WTC11 (cell line): ENCODE data around the gene ETV3.

ENCODE experiments used
- CBFB ChIP-seq: sonication (generic); formaldehyde crosslinking; IDR thresholded peaks from 2 replicates; pipeline ENCODE4 v1.8.1; 2022; ENCODE audit warnings: mild to moderate bottlenecking, low read depth, missing genetic modification reagents
- CREB1 ChIP-seq: sonication (generic); formaldehyde crosslinking; IDR thresholded peaks from 2 replicates; pipeline ENCODE4 v1.8.0; 2023; ENCODE audit warnings: mild to moderate bottlenecking, missing genetic modification reagents
- NR2C2 ChIP-seq: sonication (generic); formaldehyde crosslinking; IDR thresholded peaks from 2 replicates; pipeline ENCODE4 v1.8.0; 2022; ENCODE audit warnings: mild to moderate bottlenecking, missing genetic modification reagents
- ZBTB21 ChIP-seq: sonication (generic); formaldehyde crosslinking; IDR thresholded peaks from 2 replicates; pipeline ENCODE4 v1.8.1; 2023; ENCODE audit warnings: mild to moderate bottlenecking, missing genetic modification reagents, borderline replicate concordance
- ZNF416 ChIP-seq: fragments of 250-450 bp; sonication (Bioruptor Pico); IDR thresholded peaks from 2 replicates; pipeline ENCODE4 v1.9.0; 2021; ENCODE audit warnings: mild to moderate bottlenecking, inconsistent platforms
- TF ChIP-seq, protein P1 (sequence below): fragments of 200-600 bp; IDR thresholded peaks from 2 replicates; pipeline ENCODE4 v1.8.0; 2022; ENCODE audit warnings: antibody characterized with exemption
- TF ChIP-seq, protein P2 (sequence below): sonication (generic); formaldehyde crosslinking; IDR thresholded peaks from 2 replicates; pipeline ENCODE4 v1.8.0; 2022; ENCODE audit warnings: mild to moderate bottlenecking, missing genetic modification reagents
- TF ChIP-seq, protein P3 (sequence below): sonication (generic); formaldehyde crosslinking; IDR thresholded peaks from 2 replicates; pipeline ENCODE4 v1.8.0; 2022; ENCODE audit warnings: missing genetic modification reagents
- TF ChIP-seq, protein P4 (sequence below): sonication (generic); formaldehyde crosslinking; IDR thresholded peaks from 2 replicates; pipeline ENCODE4 v1.8.1; 2023; ENCODE audit warnings: mild to moderate bottlenecking, missing genetic modification reagents
- TF ChIP-seq, protein P5 (sequence below): sonication (generic); formaldehyde crosslinking; IDR thresholded peaks from 2 replicates; pipeline ENCODE4 v1.8.1; 2023; ENCODE audit warnings: mild to moderate bottlenecking, moderate library complexity, missing genetic modification reagents
- TF ChIP-seq, protein P6 (sequence below): sonication (generic); formaldehyde crosslinking; conservative IDR thresholded peaks from 2 replicates; pipeline ENCODE4 v1.8.1; 2023; ENCODE audit warnings: mild to moderate bottlenecking, low read depth, missing genetic modification reagents, moderate library complexity

DNA sequence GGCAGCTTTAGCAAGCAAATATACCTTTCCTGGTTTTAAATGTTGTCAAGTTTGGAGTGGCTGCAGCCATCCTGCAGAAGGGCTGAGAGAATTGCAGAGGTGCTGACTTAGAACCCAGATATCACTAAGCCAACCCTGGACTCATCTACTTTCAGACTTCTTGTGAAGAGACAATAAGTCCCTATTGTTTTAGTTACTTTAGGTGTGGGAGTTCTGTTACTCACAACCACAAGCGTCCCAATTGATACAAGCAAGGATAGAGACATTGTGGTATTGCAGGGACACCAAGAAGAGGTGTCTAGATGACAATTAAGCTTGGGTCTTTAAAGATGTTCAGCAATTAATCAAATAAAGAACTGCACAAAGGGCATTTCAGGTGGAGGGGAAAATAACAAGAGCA lies 8.8 kb upstream of the ETV3 start:
- no peak for TF ChIP-seq NR2C2 (CRISPR knock-in tag)
- TF ChIP-seq CBFB (CRISPR knock-in tag): no peak
- TF ChIP-seq, protein P1, sequence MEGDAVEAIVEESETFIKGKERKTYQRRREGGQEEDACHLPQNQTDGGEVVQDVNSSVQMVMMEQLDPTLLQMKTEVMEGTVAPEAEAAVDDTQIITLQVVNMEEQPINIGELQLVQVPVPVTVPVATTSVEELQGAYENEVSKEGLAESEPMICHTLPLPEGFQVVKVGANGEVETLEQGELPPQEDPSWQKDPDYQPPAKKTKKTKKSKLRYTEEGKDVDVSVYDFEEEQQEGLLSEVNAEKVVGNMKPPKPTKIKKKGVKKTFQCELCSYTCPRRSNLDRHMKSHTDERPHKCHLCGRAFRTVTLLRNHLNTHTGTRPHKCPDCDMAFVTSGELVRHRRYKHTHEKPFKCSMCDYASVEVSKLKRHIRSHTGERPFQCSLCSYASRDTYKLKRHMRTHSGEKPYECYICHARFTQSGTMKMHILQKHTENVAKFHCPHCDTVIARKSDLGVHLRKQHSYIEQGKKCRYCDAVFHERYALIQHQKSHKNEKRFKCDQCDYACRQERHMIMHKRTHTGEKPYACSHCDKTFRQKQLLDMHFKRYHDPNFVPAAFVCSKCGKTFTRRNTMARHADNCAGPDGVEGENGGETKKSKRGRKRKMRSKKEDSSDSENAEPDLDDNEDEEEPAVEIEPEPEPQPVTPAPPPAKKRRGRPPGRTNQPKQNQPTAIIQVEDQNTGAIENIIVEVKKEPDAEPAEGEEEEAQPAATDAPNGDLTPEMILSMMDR: no peak
- TF ChIP-seq, protein P2, sequence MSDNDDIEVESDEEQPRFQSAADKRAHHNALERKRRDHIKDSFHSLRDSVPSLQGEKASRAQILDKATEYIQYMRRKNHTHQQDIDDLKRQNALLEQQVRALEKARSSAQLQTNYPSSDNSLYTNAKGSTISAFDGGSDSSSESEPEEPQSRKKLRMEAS (CRISPR knock-in tag): no peak
- TF ChIP-seq, protein P3, sequence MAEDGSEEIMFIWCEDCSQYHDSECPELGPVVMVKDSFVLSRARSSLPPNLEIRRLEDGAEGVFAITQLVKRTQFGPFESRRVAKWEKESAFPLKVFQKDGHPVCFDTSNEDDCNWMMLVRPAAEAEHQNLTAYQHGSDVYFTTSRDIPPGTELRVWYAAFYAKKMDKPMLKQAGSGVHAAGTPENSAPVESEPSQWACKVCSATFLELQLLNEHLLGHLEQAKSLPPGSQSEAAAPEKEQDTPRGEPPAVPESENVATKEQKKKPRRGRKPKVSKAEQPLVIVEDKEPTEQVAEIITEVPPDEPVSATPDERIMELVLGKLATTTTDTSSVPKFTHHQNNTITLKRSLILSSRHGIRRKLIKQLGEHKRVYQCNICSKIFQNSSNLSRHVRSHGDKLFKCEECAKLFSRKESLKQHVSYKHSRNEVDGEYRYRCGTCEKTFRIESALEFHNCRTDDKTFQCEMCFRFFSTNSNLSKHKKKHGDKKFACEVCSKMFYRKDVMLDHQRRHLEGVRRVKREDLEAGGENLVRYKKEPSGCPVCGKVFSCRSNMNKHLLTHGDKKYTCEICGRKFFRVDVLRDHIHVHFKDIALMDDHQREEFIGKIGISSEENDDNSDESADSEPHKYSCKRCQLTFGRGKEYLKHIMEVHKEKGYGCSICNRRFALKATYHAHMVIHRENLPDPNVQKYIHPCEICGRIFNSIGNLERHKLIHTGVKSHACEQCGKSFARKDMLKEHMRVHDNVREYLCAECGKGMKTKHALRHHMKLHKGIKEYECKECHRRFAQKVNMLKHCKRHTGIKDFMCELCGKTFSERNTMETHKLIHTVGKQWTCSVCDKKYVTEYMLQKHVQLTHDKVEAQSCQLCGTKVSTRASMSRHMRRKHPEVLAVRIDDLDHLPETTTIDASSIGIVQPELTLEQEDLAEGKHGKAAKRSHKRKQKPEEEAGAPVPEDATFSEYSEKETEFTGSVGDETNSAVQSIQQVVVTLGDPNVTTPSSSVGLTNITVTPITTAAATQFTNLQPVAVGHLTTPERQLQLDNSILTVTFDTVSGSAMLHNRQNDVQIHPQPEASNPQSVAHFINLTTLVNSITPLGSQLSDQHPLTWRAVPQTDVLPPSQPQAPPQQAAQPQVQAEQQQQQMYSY (CRISPR knock-in tag): no peak
- TF ChIP-seq, protein P4, sequence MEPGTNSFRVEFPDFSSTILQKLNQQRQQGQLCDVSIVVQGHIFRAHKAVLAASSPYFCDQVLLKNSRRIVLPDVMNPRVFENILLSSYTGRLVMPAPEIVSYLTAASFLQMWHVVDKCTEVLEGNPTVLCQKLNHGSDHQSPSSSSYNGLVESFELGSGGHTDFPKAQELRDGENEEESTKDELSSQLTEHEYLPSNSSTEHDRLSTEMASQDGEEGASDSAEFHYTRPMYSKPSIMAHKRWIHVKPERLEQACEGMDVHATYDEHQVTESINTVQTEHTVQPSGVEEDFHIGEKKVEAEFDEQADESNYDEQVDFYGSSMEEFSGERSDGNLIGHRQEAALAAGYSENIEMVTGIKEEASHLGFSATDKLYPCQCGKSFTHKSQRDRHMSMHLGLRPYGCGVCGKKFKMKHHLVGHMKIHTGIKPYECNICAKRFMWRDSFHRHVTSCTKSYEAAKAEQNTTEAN (CRISPR knock-in tag): no peak
- TF ChIP-seq ZBTB21: no peak
- no peak for TF ChIP-seq CREB1
- TF ChIP-seq, protein P5, sequence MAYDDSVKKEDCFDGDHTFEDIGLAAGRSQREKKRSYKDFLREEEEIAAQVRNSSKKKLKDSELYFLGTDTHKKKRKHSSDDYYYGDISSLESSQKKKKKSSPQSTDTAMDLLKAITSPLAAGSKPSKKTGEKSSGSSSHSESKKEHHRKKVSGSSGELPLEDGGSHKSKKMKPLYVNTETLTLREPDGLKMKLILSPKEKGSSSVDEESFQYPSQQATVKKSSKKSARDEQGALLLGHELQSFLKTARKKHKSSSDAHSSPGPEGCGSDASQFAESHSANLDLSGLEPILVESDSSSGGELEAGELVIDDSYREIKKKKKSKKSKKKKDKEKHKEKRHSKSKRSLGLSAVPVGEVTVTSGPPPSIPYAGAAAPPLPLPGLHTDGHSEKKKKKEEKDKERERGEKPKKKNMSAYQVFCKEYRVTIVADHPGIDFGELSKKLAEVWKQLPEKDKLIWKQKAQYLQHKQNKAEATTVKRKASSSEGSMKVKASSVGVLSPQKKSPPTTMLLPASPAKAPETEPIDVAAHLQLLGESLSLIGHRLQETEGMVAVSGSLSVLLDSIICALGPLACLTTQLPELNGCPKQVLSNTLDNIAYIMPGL: no peak
- TF ChIP-seq ZNF416: no peak
- TF ChIP-seq, protein P6, sequence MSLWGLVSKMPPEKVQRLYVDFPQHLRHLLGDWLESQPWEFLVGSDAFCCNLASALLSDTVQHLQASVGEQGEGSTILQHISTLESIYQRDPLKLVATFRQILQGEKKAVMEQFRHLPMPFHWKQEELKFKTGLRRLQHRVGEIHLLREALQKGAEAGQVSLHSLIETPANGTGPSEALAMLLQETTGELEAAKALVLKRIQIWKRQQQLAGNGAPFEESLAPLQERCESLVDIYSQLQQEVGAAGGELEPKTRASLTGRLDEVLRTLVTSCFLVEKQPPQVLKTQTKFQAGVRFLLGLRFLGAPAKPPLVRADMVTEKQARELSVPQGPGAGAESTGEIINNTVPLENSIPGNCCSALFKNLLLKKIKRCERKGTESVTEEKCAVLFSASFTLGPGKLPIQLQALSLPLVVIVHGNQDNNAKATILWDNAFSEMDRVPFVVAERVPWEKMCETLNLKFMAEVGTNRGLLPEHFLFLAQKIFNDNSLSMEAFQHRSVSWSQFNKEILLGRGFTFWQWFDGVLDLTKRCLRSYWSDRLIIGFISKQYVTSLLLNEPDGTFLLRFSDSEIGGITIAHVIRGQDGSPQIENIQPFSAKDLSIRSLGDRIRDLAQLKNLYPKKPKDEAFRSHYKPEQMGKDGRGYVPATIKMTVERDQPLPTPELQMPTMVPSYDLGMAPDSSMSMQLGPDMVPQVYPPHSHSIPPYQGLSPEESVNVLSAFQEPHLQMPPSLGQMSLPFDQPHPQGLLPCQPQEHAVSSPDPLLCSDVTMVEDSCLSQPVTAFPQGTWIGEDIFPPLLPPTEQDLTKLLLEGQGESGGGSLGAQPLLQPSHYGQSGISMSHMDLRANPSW (CRISPR knock-in tag): no peak
